BLaER1 treated with 17β-estradiol and CSF1 and Interleukin-3, amounts not matched to agents 10 nM and 100 nM (cell line): ENCODE data around the gene TAF3.

Source experiments
- H3K27ac ChIP-seq, 11 experiments: shearing (Covaris generic); formaldehyde crosslinking; 2 replicates each; pipeline ENCODE4 v1.8.1; 2022
- H3K27me3 ChIP-seq, 11 experiments: shearing (Covaris generic); formaldehyde crosslinking; 2 replicates each; pipeline ENCODE4 v1.8.1; 2022
- H3K36me3 ChIP-seq, 11 experiments: shearing (Covaris generic); formaldehyde crosslinking; 2 replicates each; pipeline ENCODE4 v1.8.1; 2022
- H3K4me1 ChIP-seq, 10 experiments: shearing (Covaris generic); formaldehyde crosslinking; 2 replicates each; pipeline ENCODE4 v1.8.1; 2022
- H3K4me2 ChIP-seq, 11 experiments: shearing (Covaris generic); formaldehyde crosslinking; 2 replicates each; pipeline ENCODE4 v1.8.1; 2022
- H3K4me3 ChIP-seq, 10 experiments: shearing (Covaris generic); formaldehyde crosslinking; 2 replicates each; pipeline ENCODE4 v1.8.1; 2022
- H3K9ac ChIP-seq, 11 experiments: shearing (Covaris generic); formaldehyde crosslinking; 2 replicates each; pipeline ENCODE4 v1.8.1; 2022
- H3K9me3 ChIP-seq, 11 experiments: shearing (Covaris generic); formaldehyde crosslinking; replicated peaks in 1 of 11; 2 replicates each; pipeline ENCODE4 v1.8.1; 2022
- H4K20me1 ChIP-seq, 11 experiments: shearing (Covaris generic); formaldehyde crosslinking; 2 replicates each; pipeline ENCODE4 v1.8.1; 2022
- Cebpa-rat ChIP-seq, 11 experiments: shearing (Covaris generic); IDR thresholded peaks; 2 replicates each; pipeline ENCODE4 v1.8.1; 2022

TAF3 gene

DNA sequence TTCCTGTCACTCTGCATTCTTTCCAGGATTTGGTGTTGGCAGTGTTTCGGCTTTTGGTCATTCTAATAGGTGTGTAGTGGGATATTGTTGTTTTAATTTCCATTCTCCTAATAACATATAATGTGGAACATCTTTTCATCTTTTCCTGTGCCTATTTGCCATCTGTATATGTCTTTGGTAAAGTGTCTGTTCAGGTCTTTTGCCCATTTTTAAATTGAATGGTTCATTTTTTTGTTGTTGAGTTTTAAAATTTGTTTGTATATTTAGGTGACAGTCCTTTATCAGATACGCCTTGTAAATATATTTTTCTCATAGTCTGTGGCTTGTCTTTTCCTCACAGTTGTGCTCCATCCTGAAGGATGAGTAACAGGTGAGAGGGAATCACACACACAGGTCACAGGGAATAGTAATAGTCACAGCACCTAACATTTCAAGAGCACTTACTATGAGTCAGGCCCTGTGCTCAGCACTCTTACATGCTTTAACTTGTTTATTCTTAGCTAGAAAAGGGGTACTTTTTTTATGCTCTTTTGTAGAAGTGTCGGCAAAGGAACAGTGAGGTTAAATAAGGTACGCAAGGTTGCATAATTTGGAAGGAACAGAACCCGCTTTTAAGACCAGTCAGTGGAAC lies 119.1 kb downstream of the TAF3 start:
- Histone ChIP-seq H3K4me2 (no peak overlapping the region), H3K36me3 (peaks cover 0 to 22% (median 10%) of the 10 kb centered on the region in 11 experiments; a peak in 12 of 22 replicates), H3K27ac (no peak overlapping the region), H3K4me1 (no peaks in the 10 kb centered on the region), H4K20me1 (peaks cover 0 to 12% (median 0%) of the 10 kb centered on the region in 11 experiments; a peak in 4 of 22 replicates), H3K9ac (no peak overlapping the region), H3K27me3 (no peaks in the 10 kb centered on the region), H3K9me3 (peaks cover 20 to 57% (median 43%) of the 10 kb centered on the region in 11 experiments), H3K4me3 (no peak overlapping the region)
- no peak for TF ChIP-seq Cebpa-rat (IDR thresholded peaks at IDR 0.05)

DNA sequence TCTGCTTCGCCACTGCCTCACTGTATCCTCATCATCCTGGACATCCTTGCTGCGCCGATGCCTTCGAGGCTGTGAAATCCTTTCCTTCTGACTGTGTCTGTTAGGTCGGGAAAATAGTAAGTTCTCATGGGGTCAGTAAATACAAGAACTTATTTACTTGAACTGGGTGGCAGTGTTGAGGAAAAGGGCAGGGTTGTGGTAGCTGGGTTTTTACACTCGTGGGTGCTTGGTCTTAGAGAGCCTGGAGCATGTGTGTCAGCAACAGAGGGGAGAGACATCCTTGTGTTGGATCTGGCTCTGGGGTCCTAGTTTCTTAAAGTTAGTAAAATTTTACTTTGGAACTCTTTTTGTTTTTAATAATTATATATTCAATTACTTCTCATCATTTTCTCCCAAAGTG lies 123.3 kb downstream of the TAF3 start:
- no peak for TF ChIP-seq Cebpa-rat (IDR thresholded peaks at IDR 0.05)
- H3K4me1 ChIP-seq = peaks cover 0 to 17% (median 12%) of the 10 kb centered on the region in 10 experiments; a peak in 14 of 20 replicates
- no peak overlapping the region for H3K27ac ChIP-seq
- H3K27me3 ChIP-seq = no peaks in the 10 kb centered on the region
- H3K9ac ChIP-seq = no peak overlapping the region
- H3K4me2 ChIP-seq = no peak overlapping the region
- peaks cover 0 to 42% (median 0%) of the 10 kb centered on the region in 11 experiments; a peak in 4 of 22 replicates for H4K20me1 ChIP-seq
- no peak overlapping the region for H3K4me3 ChIP-seq
- H3K9me3 ChIP-seq = peaks cover 11 to 36% (median 29%) of the 10 kb centered on the region in 11 experiments
- peaks cover 0 to 19% (median 8%) of the 10 kb centered on the region in 11 experiments; a peak in 10 of 22 replicates for H3K36me3 ChIP-seq

DNA sequence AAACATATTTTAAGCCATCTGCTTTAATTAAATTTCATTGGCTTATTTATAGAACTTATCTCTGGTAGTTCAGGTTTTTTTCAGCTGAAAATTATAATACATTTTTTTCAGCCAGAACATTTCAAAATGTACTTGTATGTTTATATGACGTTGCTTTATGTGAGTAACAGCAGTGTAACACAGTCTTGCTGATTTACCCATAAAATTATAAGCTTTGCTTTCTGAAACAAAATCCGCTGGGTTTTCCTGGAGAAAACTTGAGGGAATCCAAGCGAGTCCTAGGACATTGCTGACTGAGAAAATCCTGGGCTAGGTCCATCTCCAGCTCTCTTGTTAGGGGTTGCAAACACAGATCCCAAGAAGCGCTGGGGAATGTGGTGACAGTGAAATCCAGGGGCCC lies 124.0 kb downstream of the TAF3 start:
- H3K27ac ChIP-seq = no peak overlapping the region

DNA sequence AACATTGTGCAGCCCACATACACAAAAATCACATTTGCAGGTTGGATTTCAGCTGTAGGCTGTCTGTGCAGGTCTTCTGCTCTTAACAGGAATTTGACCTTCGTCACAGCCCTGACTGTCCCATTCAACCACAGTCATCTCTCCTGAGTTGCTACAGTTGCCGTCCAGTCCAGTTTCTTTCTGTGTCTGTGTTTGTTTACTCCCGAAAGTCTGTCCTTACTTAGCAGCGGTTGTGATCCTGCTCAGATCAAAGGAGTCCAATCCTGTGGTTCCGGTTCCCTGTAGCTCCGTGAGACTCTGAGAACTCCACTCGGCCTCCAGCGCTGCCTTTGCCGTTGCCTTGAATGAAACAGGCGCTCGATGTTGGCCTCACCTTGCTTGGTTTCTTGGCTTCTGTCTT lies 124.6 kb downstream of the TAF3 start:
- Histone ChIP-seq H3K4me3 (no peak overlapping the region), H3K27me3 (no peaks in the 10 kb centered on the region), H3K36me3 (peaks cover 0 to 11% (median 3%) of the 10 kb centered on the region in 11 experiments; a peak in 11 of 22 replicates), H3K9ac (no peak overlapping the region), H3K4me1 (peaks cover 4 to 29% (median 22%) of the 10 kb centered on the region in 10 experiments; a peak in 17 of 20 replicates), H3K9me3 (peaks cover 0 to 32% (median 17%) of the 10 kb centered on the region in 11 experiments; a peak in 16 of 22 replicates), H4K20me1 (peaks cover 0 to 42% (median 0%) of the 10 kb centered on the region in 11 experiments; a peak in 4 of 22 replicates), H3K27ac (no peak overlapping the region), H3K4me2 (no peak overlapping the region)
- TF ChIP-seq Cebpa-rat (IDR thresholded peaks at IDR 0.05) = no peak

More for the DNA sequence above, 124.0 kb downstream of the TAF3 start:
- Histone ChIP-seq H3K36me3 (peaks cover 0 to 12% (median 4%) of the 10 kb centered on the region in 11 experiments; a peak in 11 of 22 replicates), H3K4me3 (no peak overlapping the region), H4K20me1 (peaks cover 0 to 42% (median 0%) of the 10 kb centered on the region in 11 experiments; a peak in 4 of 22 replicates), H3K9ac (no peak overlapping the region), H3K27me3 (no peaks in the 10 kb centered on the region), H3K4me2 (no peak overlapping the region), H3K4me1 (peaks cover 0 to 23% (median 16%) of the 10 kb centered on the region in 10 experiments; a peak in 17 of 20 replicates), H3K9me3 (peaks cover 5 to 32% (median 22%) of the 10 kb centered on the region in 11 experiments; a peak in 21 of 22 replicates)
- no peak for TF ChIP-seq Cebpa-rat (IDR thresholded peaks at IDR 0.05)

DNA sequence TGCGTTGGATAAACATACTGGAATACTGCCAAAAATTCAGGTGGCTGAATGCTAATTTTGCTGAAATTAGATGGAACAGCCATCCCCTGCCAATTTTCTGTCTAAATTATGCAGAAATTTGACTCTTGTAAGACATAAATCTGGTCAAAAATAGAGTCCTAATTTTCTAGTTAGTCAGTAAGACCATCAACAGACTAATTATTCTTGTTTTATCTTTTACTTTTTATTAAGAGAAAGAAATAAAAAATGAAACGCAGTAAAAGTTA lies 125.8 kb downstream of the TAF3 start:
- H3K4me2 ChIP-seq = no peak overlapping the region
- H3K4me3 ChIP-seq = no peak overlapping the region
- H3K27ac ChIP-seq = no peak overlapping the region
- no peak for TF ChIP-seq Cebpa-rat (IDR thresholded peaks at IDR 0.05)
- no peaks in the 10 kb centered on the region for H3K27me3 ChIP-seq
- peaks cover 0 to 21% (median 9%) of the 10 kb centered on the region in 11 experiments; a peak in 13 of 22 replicates for H3K9me3 ChIP-seq
- H4K20me1 ChIP-seq = peaks cover 0 to 42% (median 0%) of the 10 kb centered on the region in 11 experiments; a peak in 5 of 22 replicates
- peaks cover 0 to 13% (median 3%) of the 10 kb centered on the region in 11 experiments; a peak in 11 of 22 replicates for H3K36me3 ChIP-seq
- peaks cover 11 to 41% (median 34%) of the 10 kb centered on the region in 10 experiments for H3K4me1 ChIP-seq
- no peak overlapping the region for H3K9ac ChIP-seq

DNA sequence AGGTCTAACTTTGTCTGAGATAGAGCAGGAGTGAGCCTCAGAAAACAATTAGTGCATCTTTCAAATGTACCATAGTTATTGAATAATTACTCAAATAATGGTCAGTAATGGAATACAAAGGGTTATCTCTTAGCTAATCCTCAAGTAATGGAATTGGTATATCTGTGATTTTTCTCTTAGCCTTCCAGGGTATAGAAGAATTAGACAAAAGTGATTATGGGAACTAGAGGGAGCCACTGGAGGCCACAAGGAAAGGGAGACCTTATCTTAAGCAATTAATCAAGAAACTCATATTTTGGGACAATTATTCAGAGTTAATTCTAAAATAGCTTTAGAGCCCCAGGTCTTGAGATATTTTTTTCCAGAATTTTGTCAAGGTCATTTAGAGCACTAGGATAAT lies 126.2 kb downstream of the TAF3 start:
- H3K4me2 ChIP-seq = no peak overlapping the region
- peaks cover 15 to 45% (median 38%) of the 10 kb centered on the region in 10 experiments for H3K4me1 ChIP-seq
- H3K27me3 ChIP-seq = no peaks in the 10 kb centered on the region
- H3K36me3 ChIP-seq = peaks cover 0 to 13% (median 3%) of the 10 kb centered on the region in 11 experiments; a peak in 11 of 22 replicates
- peaks cover 0 to 42% (median 0%) of the 10 kb centered on the region in 11 experiments; a peak in 5 of 22 replicates for H4K20me1 ChIP-seq
- H3K9ac ChIP-seq = no peak overlapping the region
- no peak overlapping the region for H3K27ac ChIP-seq
- no peak for TF ChIP-seq Cebpa-rat (IDR thresholded peaks at IDR 0.05)
- peaks cover 0 to 17% (median 5%) of the 10 kb centered on the region in 11 experiments; a peak in 11 of 22 replicates for H3K9me3 ChIP-seq
- no peak overlapping the region for H3K4me3 ChIP-seq

DNA sequence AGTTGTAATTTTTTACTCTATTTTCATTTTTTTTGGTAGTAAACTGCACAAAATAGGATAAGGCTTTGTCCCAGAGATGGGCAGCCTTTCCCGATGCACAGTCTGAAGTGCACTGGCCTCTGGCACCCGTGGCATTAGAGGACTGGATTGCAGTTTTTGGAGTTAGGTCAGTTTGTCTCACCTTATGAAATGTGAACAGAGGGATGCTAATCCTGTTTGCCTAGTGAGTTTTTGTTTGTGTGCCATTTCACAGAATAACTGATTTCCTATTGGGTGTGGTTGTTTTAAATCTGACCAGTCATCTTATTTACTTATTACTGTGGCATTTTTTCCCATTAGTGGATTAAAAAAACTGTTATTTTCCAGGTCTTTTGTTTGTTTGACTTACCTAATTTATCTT lies 126.7 kb downstream of the TAF3 start:
- no peak for TF ChIP-seq Cebpa-rat (IDR thresholded peaks at IDR 0.05)
- H3K4me2 ChIP-seq = peak overlapping the region in 2 of 11 experiments; percentile 15 to 90; a peak in 2 of 22 replicates
- H3K27me3 ChIP-seq = no peaks in the 10 kb centered on the region
- no peak overlapping the region for H3K9ac ChIP-seq
- peaks cover 20 to 50% (median 43%) of the 10 kb centered on the region in 10 experiments for H3K4me1 ChIP-seq
- H3K27ac ChIP-seq = no peak overlapping the region
- no peak overlapping the region for H3K4me3 ChIP-seq
- peaks cover 0 to 13% (median under 1%) of the 10 kb centered on the region in 11 experiments; a peak in 8 of 22 replicates for H3K9me3 ChIP-seq
- peaks cover 0 to 13% (median 3%) of the 10 kb centered on the region in 11 experiments; a peak in 10 of 22 replicates for H3K36me3 ChIP-seq
- peaks cover 0 to 42% (median 0%) of the 10 kb centered on the region in 11 experiments; a peak in 5 of 22 replicates for H4K20me1 ChIP-seq

DNA sequence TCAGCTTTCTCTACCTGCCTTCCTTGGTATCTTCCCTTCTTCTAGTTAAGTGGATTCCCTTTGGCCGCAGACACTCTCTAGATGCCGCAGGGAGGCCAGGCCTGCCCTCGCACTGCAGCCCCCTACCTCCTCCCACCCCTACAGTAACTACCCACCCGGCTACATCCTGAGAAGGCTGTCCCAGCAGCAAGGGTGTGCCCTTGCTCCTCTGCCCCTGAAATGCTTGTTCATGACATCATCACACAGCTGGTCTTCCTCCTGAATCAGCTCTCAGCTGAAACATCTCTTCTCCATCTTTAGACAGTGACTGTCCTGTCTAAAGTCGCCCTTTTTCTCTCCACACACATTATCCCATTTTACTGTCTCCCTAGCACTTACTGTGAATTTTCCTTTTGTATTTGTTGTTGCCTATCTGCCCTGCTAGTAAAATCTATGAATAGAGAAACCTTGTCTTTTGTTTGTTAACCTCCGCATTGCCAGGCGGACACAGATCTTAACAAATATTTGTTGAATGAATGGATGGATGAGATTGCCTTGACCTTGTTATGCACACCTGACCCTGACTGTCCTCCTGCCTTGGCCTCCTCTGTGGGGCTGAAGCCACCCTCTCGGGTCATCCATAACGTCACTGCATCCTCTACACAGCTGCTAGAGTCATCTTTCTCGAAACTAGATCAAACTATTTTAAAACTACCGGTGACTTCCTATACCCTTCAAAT lies 127.3 kb downstream of the TAF3 start:
- Histone ChIP-seq H3K4me3 (no peak overlapping the region), H3K27me3 (no peaks in the 10 kb centered on the region), H4K20me1 (peaks cover 0 to 40% (median 0%) of the 10 kb centered on the region in 11 experiments; a peak in 5 of 22 replicates), H3K27ac (no peak overlapping the region), H3K4me1 (peaks cover 26 to 56% (median 49%) of the 10 kb centered on the region in 10 experiments), H3K9me3 (peaks cover 0 to 13% (median 0%) of the 10 kb centered on the region in 11 experiments; a peak in 8 of 22 replicates), H3K9ac (no peak overlapping the region), H3K36me3 (peaks cover 0 to 13% (median 3%) of the 10 kb centered on the region in 11 experiments; a peak in 10 of 22 replicates), H3K4me2 (peak overlapping the region in 7 of 11 experiments; percentile 5 to 90 (median 25); a peak in 9 of 22 replicates)
- TF ChIP-seq Cebpa-rat (IDR thresholded peaks at IDR 0.05) = no peak
